GM10266 (cell line): Measurements from ENCODE around the gene OTUD7B.
"Not testable (repeated sequence)": the region's sequence is repeated elsewhere in the genome, so short reads cannot be mapped to it uniquely, and the experiment has no call there.

Source experiments
- DNase-seq: peaks from one replicate; pipeline ENCODE4 v3.0.0; 2012; ENCODE audit errors: extremely low spot score
- CTCF ChIP-seq: IDR thresholded peaks from 2 replicates; pipeline ENCODE4 v1.5.1; 2012; ENCODE audit warnings: mild to moderate bottlenecking, low read depth; ENCODE audit not compliant: control insufficient read depth, insufficient read depth; ENCODE audit errors: missing control alignments

OTUD7B gene

GRCh38 chr1:149962039-149962647, 48.4 kb downstream of the OTUD7B start:
- peak; percentile 59 for DNase-seq
- peak; percentile 75 for TF ChIP-seq CTCF

- DNase-seq, result not testable (repeated sequence)
Measured at GRCh38 chr1:149957548-149957947, 53.0 kb downstream of the OTUD7B start.

- no peak for DNase-seq
- TF ChIP-seq CTCF, result no peak
Measured at GRCh38 chr1:149949911-149950310, 60.6 kb downstream of the OTUD7B start.

GRCh38 chr1:149945206-149945605, 65.3 kb downstream of the OTUD7B start:
- DNase-seq, result no peak
- TF ChIP-seq CTCF, result no peak

GRCh38 chr1:149942885-149943284, 67.6 kb downstream of the OTUD7B start:
- no peak for DNase-seq
- TF ChIP-seq CTCF, result no peak

- DNase-seq, result no peak
- TF ChIP-seq CTCF, result no peak
Measured at GRCh38 chr1:149942207-149942606, 68.3 kb downstream of the OTUD7B start.

- no peak for TF ChIP-seq CTCF
- no peak for DNase-seq
Measured at GRCh38 chr1:149940427-149940826, 70.1 kb downstream of the OTUD7B start.

GRCh38 chr1:149938668-149939003, 71.9 kb downstream of the OTUD7B start:
- DNase-seq, result not testable (repeated sequence)

GRCh38 chr1:149937759-149938158, 72.8 kb downstream of the OTUD7B start:
- DNase-seq, result no peak
- TF ChIP-seq CTCF, result no peak
